ENCODE results near the gene BNC2. TPM values are rescaled to one million over a fixed set of nuclear protein-coding genes. Genes with fewer than 3 reads are reported as not detected.

The BNC2 gene
- total RNA-seq, 1 experiment from 2014 or later = 43.6 TPM

DNA sequence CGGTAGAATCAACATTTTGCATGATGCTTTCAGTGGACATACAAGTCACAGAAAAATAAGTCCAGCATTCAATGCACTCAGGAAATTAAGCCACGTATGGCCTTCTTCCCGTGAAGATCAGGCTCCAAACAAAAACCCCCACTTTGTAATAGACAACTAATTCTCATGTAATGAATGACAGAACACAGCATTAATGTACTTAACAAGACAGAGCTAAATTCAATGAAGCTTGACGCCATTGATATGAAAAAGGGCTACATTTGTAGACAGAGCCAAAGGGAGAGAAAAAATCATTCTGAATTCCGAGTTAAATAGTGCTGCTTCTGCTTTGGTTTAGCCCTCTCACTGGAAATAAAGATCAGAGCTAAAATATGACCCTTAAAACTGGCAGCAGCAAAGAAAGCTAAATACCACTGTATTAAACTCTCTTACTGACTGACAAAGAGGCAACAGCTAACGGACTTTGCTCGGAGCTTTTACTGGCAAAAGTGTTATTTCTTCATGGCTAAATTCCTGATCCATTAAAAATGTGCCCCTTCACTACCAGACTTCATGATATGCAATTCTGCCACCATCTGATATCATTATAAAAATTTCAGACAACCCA lies 250.5 kb downstream of the BNC2 start:
- H3K4me1 ChIP-seq (ENCODE audit: insufficient read depth, low read length) = peaks cover 5% of the 10 kb centered on the region
- H3K9me3 ChIP-seq (ENCODE audit: control insufficient read depth, low read depth, low read length) = no peaks in the 10 kb centered on the region
- no peak overlapping the region for H3K4me2 ChIP-seq (ENCODE audit: insufficient read depth, insufficient read length, low read length)
- no peak overlapping the region for H2AK5ac ChIP-seq (ENCODE audit: insufficient read length, low read length)
- H3K79me2 ChIP-seq (ENCODE audit: insufficient read depth, low read length) = no peaks in the 10 kb centered on the region
- H4K5ac ChIP-seq (ENCODE audit: insufficient read length, low read depth, low read length) = no peak overlapping the region
- H3K4me1 Mint-ChIP-seq = peaks cover 58 to 62% of the 10 kb centered on the region in 2 experiments
- no peak overlapping the region for H3K4ac ChIP-seq (ENCODE audit: low read depth, low read length)
- H2BK5ac ChIP-seq (ENCODE audit: insufficient read length, low read length) = no peak overlapping the region
- H3K27me3 ChIP-seq (ENCODE audit: insufficient read depth, low read length) = no peaks in the 10 kb centered on the region
- H3K9ac ChIP-seq (ENCODE audit: extremely low read depth, insufficient read length, low read length) = no peak overlapping the region
- no peak overlapping the region for H4K8ac ChIP-seq (replicated peaks; ENCODE audit: insufficient read length, low read depth, low read length)
- no peak overlapping the region for H2AFZ ChIP-seq (ENCODE audit: low read length)
- H3K36me3 Mint-ChIP-seq (ENCODE audit: insufficient read depth in 1 of 3, low read depth in 3 of 3) = no peaks in the 10 kb centered on the region
- H3K27me3 Mint-ChIP-seq (ENCODE audit: low read depth) = no peaks in the 10 kb centered on the region
- no peaks in the 10 kb centered on the region for H4K20me1 ChIP-seq (ENCODE audit: control insufficient read depth, insufficient read depth, insufficient read length)
- peaks cover 3% of the 10 kb centered on the region for H3K79me1 ChIP-seq (ENCODE audit: insufficient read depth, low read depth, low read length, poor library complexity, severe bottlenecking)
- DNase-seq = no peak
- no peak overlapping the region for H2BK15ac ChIP-seq (ENCODE audit: low read depth, low read length)
- no CpG with 5 or more reads among the region's 7 CpGs for WGBS (ENCODE audit: extremely low coverage, insufficient read length, low lambda C conversion rate)
- no peak overlapping the region for H3K18ac ChIP-seq (ENCODE audit: insufficient read length, low read depth, low read length)
- no peak for TF ChIP-seq CTCF (conservative IDR thresholded peaks at IDR 0.05)
- H3K4me3 Mint-ChIP-seq = no peak overlapping the region
- peak overlapping the region in 1 of 3 experiments; percentile 81; a peak in 4 of 7 replicates for H3K27ac Mint-ChIP-seq
- H2BK12ac ChIP-seq (ENCODE audit: insufficient read length, low read depth, low read length) = no peak overlapping the region
- H3K27ac ChIP-seq (ENCODE audit: insufficient read length, low read depth, low read length) = no peak overlapping the region
- H3T11ph ChIP-seq (ENCODE audit: low read length) = no peak overlapping the region
- no peak overlapping the region for H2BK120ac ChIP-seq (ENCODE audit: low read depth, low read length, poor library complexity, severe bottlenecking)
- no peak overlapping the region for H2BK20ac ChIP-seq (ENCODE audit: low read depth, low read length, poor library complexity, severe bottlenecking)
- no peaks in the 10 kb centered on the region for H3K9me3 Mint-ChIP-seq
- no peak overlapping the region for H4K91ac ChIP-seq (ENCODE audit: insufficient read length, low read depth, low read length)
- H3K56ac ChIP-seq (ENCODE audit: insufficient read length, low read depth, low read length) = no peak overlapping the region
- H3K23ac ChIP-seq (ENCODE audit: insufficient read length, low read depth, low read length) = no peak overlapping the region
- no peaks in the 10 kb centered on the region for H3K23me2 ChIP-seq (ENCODE audit: insufficient read length, low read depth, low read length, poor library complexity, severe bottlenecking)
- no peak overlapping the region for H3K14ac ChIP-seq (ENCODE audit: insufficient read depth, low read length)

All from H9 (cell line).